ENCODE data around the gene MAML3.

DNA sequence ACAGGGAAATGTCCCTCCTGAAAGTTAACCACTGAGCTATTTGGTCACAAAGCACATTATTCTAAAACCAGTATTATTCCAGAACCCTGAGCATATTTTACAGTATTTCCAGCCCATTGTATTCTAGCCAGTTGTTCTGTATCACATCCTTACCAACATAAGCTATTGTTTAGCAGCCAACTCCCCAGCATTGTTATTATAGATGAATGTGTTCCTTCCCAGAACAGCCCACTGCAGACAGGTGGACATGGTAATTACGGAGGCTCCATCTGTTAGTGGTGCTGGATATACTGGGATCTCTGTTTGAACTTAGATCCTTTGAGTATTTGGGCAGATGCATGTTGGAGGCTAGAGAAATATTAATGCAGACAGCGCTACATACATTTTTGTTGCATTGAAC lies 362.3 kb downstream of the MAML3 start:
- no peak for TF ChIP-seq POLR2A (IDR thresholded peaks at IDR 0.05; ENCODE audit: low read depth, low read length)
- no peak for TF ChIP-seq POLR2AphosphoS5 (IDR thresholded peaks at IDR 0.05; ENCODE audit: low read depth, low read length)

Data from GM12891 (cell line).